GM20000 (cell line): ENCODE results near the gene TMEM253.
A peak's percentile ranks its signal among the peaks of the same experiment; 100 is the strongest.

Experiments used
- DNase-seq: peaks from one replicate; pipeline ENCODE4 v3.0.0; 2012; ENCODE audit warnings: low spot score
- CTCF ChIP-seq: IDR thresholded peaks from 2 replicates; pipeline ENCODE4 v1.5.1; 2012; ENCODE audit warnings: mild to moderate bottlenecking, control low read depth; ENCODE audit errors: extremely low read depth, missing control alignments

Gene TMEM253

GRCh38 chr14:21072031-21072473, 28.8 kb upstream of the TMEM253 start:
- no peak for DNase-seq
- no peak for TF ChIP-seq CTCF

GRCh38 chr14:21072781-21073339, 28.0 kb upstream of the TMEM253 start:
- peak; percentile 34 for DNase-seq
- TF ChIP-seq CTCF, result no peak

GRCh38 chr14:21073921-21074320, 26.9 kb upstream of the TMEM253 start:
- DNase-seq, result peak; percentile 21
- no peak for TF ChIP-seq CTCF

GRCh38 chr14:21074398-21075272, 26.2 kb upstream of the TMEM253 start:
- DNase-seq, result peak; percentile 14
- TF ChIP-seq CTCF, result no peak

- TF ChIP-seq CTCF, result no peak
- DNase-seq, result peak; percentile 9
Observed at GRCh38 chr14:21075719-21076437, 25.0 kb upstream of the TMEM253 start.

GRCh38 chr14:21077672-21078071, 23.2 kb upstream of the TMEM253 start:
- no peak for TF ChIP-seq CTCF
- DNase-seq, result peak; percentile 26

GRCh38 chr14:21078287-21078686, 22.6 kb upstream of the TMEM253 start:
- TF ChIP-seq CTCF, result no peak

More at GRCh38 chr14:21078287-21078686, 22.6 kb upstream of the TMEM253 start:
- DNase-seq, result no peak
